ENCODE results near the gene KIAA1191. TPM values are rescaled to one million over a fixed set of nuclear protein-coding genes. Genes with fewer than 3 reads are reported as not detected.
A peak's percentile ranks its signal among the peaks of the same experiment; 100 is the strongest.

KIAA1191 gene
- total RNA-seq: 80.4 and 90.3 TPM in 2 replicates

GRCh38 chr5:176361437-176362232 lies at the start of gene KIAA1191:
TSS of gene KIAA1191 (minus strand) at chr5:176361764. CDS start at chr5:176359508, 2,256 bp downstream.

DNA sequence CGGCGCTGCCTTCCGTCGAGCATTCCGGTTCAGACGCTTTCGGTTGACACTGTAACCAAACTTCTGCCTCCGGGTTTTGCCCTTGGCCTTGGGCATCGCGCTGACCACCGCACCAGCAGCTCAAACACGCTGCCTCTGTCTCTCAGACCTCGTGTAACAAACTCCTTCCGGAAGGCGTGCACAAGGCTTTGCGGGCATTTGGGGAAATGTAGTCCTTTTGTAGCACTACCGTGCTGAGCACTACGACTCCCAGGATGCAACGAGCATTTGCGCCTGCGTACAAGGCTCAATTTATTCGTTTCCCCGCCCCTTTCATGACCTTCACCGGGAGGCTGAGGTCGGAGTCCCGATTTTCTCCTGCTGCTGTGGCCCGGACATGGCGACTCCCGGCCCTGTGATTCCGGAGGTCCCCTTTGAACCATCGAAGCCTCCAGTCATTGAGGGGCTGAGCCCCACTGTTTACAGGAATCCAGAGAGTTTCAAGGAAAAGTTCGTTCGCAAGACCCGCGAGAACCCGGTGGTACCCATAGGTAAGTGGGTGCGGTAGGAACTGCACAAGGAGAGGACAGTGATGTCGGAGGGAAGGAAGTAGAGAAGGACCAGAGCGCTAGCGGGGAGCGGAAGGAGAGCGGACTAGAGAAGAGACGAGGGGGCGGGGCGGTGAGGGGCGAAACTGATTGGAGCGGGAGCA lies 27.0 kb upstream of the KIAA1191 start, which contains the start of the genes HIGD2A and NOP16:
HIGD2A (plus strand) TSS at position 308 of the 691 bp plus-strand sequence; CDS start at position 377, 69 bp downstream.
NOP16 (minus strand) TSS at position 155 of the 691 bp plus-strand sequence; CDS start at position 96, 59 bp downstream.

GRCh38 chr5:176365351-176366231 lies 4.0 kb upstream of the KIAA1191 start, which contains the start of gene ARL10:
TSS of gene ARL10 (plus strand) at chr5:176365487. CDS start at chr5:176365564, 77 bp downstream.

Small RNAs within 50 kb of the gene (small RNA-seq; reads per million reads assigned to genes)
- gene MIR1271: 4.6 reads per million, percentile 89 among the genes with 10 or more reads in this experiment

Other genes starting within 250 kb of the KIAA1191 start
- 9.1 and 10.6 TPM in 2 replicates for gene SIMC1, start 123.3 kb downstream of the KIAA1191 start, total RNA-seq
- gene ARL10, start 3.7 kb upstream of the KIAA1191 start, total RNA-seq: 8.5 and 9.1 TPM in 2 replicates
- gene NOP16, start 26.8 kb upstream of the KIAA1191 start, total RNA-seq: 9.4 and 10.7 TPM in 2 replicates
- 28.2 and 38.8 TPM in 2 replicates for gene HIGD2A, start 27.0 kb upstream of the KIAA1191 start, total RNA-seq
- 88.3 and 98.3 TPM in 2 replicates for gene CLTB, start 54.8 kb upstream of the KIAA1191 start, total RNA-seq
- 54.6 and 59.6 TPM in 2 replicates for gene FAF2, start 86.6 kb upstream of the KIAA1191 start, total RNA-seq
- 4.0 and 4.1 TPM in 2 replicates for gene RNF44, start 175.6 kb upstream of the KIAA1191 start, total RNA-seq
- not detected in 2 replicates for gene CDHR2, start 187.6 kb upstream of the KIAA1191 start, total RNA-seq
- gene GPRIN1, start 248.4 kb upstream of the KIAA1191 start, total RNA-seq: 1.7 and 2.8 TPM in 2 replicates